Calu3 (cell line): ENCODE measurements around the gene NEU3. TPM values are rescaled to one million over a fixed set of nuclear protein-coding genes. Genes with fewer than 3 reads are reported as not detected.

ENCODE experiments used
- BruUV-seq: library from RNA; stranded (reverse); fragments of 400-500 nt; replicated peaks from 2 replicates; lab custom pipeline; 2021; lab: Mats Ljungman, UMichigan
- CTCF ChIA-PET: fragments of 300-600 bp; sonication (Branson Sonifier 250); formaldehyde crosslinking; loops from one replicate; lab custom pipeline; 2022; ENCODE audit warnings: antibody characterized with exemption; lab: Charles Lee
- DNase-seq: peaks from one replicate; pipeline ENCODE4 v3.0.0; 2022
- H3K27ac Mint-ChIP-seq: one replicate; pipeline ENCODE4 v1.8.0; 2022; ENCODE audit warnings: mixed read lengths; ENCODE audit not compliant: unreplicated experiment
- H3K27me3 Mint-ChIP-seq: one replicate; pipeline ENCODE4 v1.8.0; 2022; ENCODE audit warnings: mixed read lengths; ENCODE audit not compliant: unreplicated experiment
- H3K36me3 Mint-ChIP-seq: one replicate; pipeline ENCODE4 v1.8.0; 2022; ENCODE audit warnings: mild to moderate bottlenecking, moderate library complexity, mixed read lengths; ENCODE audit not compliant: insufficient read depth, unreplicated experiment
- H3K4me1 Mint-ChIP-seq: one replicate; pipeline ENCODE4 v1.8.0; 2022; ENCODE audit warnings: mild to moderate bottlenecking, low read depth, mixed read lengths; ENCODE audit not compliant: unreplicated experiment
- H3K4me3 Mint-ChIP-seq: one replicate; pipeline ENCODE4 v1.8.0; 2022; ENCODE audit warnings: mild to moderate bottlenecking, low read depth, moderate library complexity, mixed read lengths; ENCODE audit not compliant: unreplicated experiment
- H3K9me3 Mint-ChIP-seq: one replicate; pipeline ENCODE4 v1.8.0; 2022; ENCODE audit warnings: low read depth, mixed read lengths; ENCODE audit not compliant: unreplicated experiment
- intact Hi-C: fragments of 100-400 bp; cut with micrococcal nuclease; formaldehyde crosslinking; loops from one replicate; pipeline ENCODE4 v1.10.0; 2022; ENCODE audit not compliant: unreplicated experiment
- total RNA-seq: library from RNA; stranded (reverse); gene quantifications from 2 replicates; pipeline ENCODE4 v1.2.3, GENCODE V29; 2022
- TF ChIP-seq, protein P1 (sequence below): fragments of 200-600 bp; IDR thresholded peaks from one replicate; pipeline ENCODE4 v1.8.0; 2022; ENCODE audit warnings: antibody characterized with exemption; ENCODE audit not compliant: unreplicated experiment

Gene NEU3
- total RNA-seq, 1 experiment from 2014 or later = 11.4 TPM

DNA sequence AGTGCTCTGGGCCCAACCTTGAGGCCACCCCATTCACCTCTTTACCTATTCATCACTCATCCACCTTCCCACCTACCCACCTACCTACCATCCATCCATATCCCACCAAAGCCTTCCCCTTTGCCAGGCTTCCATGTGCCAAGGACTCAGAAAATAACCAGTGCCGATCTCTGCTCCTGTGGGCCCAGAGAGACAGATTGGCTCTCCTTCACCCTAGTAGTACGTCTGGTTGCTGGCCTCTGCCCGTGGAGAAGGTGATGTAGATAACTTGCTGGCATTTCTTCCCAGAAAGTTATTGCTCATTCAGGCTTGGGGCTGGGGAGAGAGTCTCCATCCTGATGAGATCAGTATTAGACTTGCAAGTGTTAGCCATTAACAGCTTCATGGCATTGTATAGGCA is 45.2 kb downstream of the NEU3 start:
- Mint-ChIP-seq H3K9me3 (no peaks in the 10 kb centered on the region), H3K27me3 (no peaks in the 10 kb centered on the region), H3K4me3 (no peak overlapping the region), H3K4me1 (peaks cover 23% of the 10 kb centered on the region), H3K27ac (no peak overlapping the region), H3K36me3 (peaks cover 5% of the 10 kb centered on the region)
- CTCF ChIA-PET = no interaction called here
- intact Hi-C loops = loop anchor here (5.0 kb wide), 1 partner anchor 107 kb away; no protein-coding TSS in a partner anchor
- no peak for DNase-seq
- TF ChIP-seq, protein P1, sequence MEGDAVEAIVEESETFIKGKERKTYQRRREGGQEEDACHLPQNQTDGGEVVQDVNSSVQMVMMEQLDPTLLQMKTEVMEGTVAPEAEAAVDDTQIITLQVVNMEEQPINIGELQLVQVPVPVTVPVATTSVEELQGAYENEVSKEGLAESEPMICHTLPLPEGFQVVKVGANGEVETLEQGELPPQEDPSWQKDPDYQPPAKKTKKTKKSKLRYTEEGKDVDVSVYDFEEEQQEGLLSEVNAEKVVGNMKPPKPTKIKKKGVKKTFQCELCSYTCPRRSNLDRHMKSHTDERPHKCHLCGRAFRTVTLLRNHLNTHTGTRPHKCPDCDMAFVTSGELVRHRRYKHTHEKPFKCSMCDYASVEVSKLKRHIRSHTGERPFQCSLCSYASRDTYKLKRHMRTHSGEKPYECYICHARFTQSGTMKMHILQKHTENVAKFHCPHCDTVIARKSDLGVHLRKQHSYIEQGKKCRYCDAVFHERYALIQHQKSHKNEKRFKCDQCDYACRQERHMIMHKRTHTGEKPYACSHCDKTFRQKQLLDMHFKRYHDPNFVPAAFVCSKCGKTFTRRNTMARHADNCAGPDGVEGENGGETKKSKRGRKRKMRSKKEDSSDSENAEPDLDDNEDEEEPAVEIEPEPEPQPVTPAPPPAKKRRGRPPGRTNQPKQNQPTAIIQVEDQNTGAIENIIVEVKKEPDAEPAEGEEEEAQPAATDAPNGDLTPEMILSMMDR = no peak
- BruUV-seq = no TSS peak

DNA sequence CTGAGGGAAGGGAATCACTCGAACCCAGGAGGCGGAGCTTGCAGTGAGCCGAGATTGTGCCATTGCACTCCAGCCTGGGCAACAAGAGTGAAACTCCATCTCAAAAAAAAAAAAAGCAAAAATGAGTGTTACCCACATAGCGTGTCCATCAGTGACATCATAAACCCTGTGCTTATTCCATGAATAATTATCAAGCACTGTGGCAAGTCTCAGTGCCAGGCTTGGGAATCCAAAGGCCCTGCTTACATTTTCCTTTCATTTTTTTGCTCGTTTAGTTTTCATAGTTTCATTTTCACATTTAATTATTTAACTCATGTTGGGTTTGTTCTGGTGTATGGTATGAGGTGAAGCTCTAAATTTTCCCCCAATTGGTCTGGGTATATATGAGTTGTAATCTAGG is 46.5 kb downstream of the NEU3 start:
- TF ChIP-seq, protein P1 = no peak
- peaks cover 33% of the 10 kb centered on the region for H3K4me1 Mint-ChIP-seq

DNA sequence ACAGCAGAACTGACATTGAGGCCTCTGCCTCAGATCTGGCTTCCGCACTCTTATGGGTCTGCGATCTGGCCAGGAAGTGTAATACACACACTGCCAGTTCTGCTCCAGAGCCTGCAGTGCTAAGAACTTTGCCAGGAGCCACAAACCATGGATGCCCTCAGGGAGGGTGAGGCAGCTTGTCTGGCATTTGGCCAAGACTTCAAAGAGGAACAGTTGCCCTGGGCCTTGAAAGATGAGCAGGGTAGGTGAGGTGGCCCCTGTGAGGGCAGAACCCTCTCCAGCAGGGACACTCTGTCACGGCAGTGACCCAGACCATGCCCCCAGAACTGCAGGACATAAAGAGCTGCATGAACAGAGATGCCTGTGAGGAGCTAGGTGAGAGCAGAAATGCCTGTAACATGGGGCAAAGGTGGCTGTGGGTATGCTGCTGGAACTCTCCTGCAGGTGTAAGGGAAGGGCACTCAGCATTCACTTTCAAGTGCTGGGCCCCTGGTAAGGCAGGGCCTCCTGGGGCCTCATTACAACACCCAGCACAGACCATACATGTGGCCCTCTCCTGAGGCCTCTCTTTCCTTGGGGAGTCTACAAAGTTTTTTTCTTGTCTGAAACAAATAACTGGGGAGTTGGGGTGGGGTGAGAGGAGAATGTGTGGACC is 47.3 kb downstream of the NEU3 start:
- Mint-ChIP-seq H3K27me3 (no peaks in the 10 kb centered on the region), H3K4me1 (peaks cover 36% of the 10 kb centered on the region), H3K4me3 (no peak overlapping the region), H3K27ac (peak overlapping the region; percentile 41), H3K36me3 (peaks cover 3% of the 10 kb centered on the region), H3K9me3 (no peaks in the 10 kb centered on the region)
- intact Hi-C loops = no loop called here
- peak; percentile 60 for DNase-seq
- CTCF ChIA-PET = interaction anchor here (0.5 to 2.0 kb wide), 2 partner anchors 14 to 222 kb away, joined by 3 to 9 read pairs; no protein-coding TSS in a partner anchor
- BruUV-seq = no TSS peak
- TF ChIP-seq, protein P1 = no peak

More for the DNA sequence above, 46.5 kb downstream of the NEU3 start:
- DNase-seq = no peak
- Mint-ChIP-seq H3K9me3 (no peaks in the 10 kb centered on the region), H3K4me3 (no peak overlapping the region), H3K27me3 (no peaks in the 10 kb centered on the region), H3K36me3 (peaks cover 5% of the 10 kb centered on the region), H3K27ac (no peak overlapping the region)
- CTCF ChIA-PET = interaction anchor here (2.0 kb wide), 1 partner anchor 13 kb away, joined by 9 read pairs; no protein-coding TSS in a partner anchor
- no TSS peak for BruUV-seq
- intact Hi-C loops = no loop called here

DNA sequence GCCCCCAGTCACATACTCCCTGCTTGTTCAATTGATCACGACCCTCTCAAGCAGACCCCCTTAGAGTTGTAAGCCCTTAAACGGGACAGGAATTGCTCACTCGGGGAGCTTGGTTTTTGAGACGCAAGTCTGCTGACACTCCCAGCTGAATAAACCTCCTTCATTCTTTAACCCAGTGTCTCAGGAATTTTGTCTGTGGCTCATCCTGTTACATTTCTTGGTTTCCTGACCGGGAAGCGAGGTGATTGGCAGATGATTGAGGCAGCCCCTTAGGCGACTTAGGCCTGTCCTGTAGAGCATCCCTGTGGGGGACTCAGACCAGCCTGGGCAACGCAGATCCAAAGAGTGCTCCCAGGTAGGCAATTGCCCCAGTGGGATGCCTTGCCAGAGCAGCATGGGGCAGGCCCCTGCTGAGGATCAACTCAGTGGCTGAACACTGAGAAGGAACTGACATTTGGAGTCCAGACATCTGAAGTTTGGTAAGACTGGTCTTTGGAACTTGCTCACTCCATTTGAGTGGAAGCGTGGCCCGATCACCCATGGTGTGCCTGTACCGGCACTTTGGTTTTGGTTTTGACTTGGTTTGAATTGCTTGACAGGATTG is 51.5 kb downstream of the NEU3 start:
- Mint-ChIP-seq H3K36me3 (no peaks in the 10 kb centered on the region), H3K4me1 (peaks cover 59% of the 10 kb centered on the region), H3K4me3 (no peak overlapping the region), H3K27ac (no peak overlapping the region), H3K27me3 (no peaks in the 10 kb centered on the region), H3K9me3 (no peaks in the 10 kb centered on the region)
- intact Hi-C loops = no loop called here
- CTCF ChIA-PET = no interaction called here
- TF ChIP-seq, protein P1 = no peak
- no TSS peak for BruUV-seq
- DNase-seq = no peak
